GM23248 (cell line): Measurements from ENCODE around the gene NSMCE1. TPM values are rescaled to one million over a fixed set of nuclear protein-coding genes. Genes with fewer than 3 reads are reported as not detected.

ENCODE experiments used
- DNase-seq: peaks from one replicate; pipeline ENCODE4 v3.0.0-alpha.2; 2015
- H2AFZ ChIP-seq: fragments of 200-600 bp; sonication (generic); 2 replicates; pipeline ENCODE4 v1.6.1; 2016; ENCODE audit warnings: antibody characterized with exemption
- H3F3A ChIP-seq: fragments of 200-600 bp; sonication (generic); 2 replicates; pipeline ENCODE4 v1.6.1; 2016; ENCODE audit warnings: mild to moderate bottlenecking, antibody characterized with exemption, mixed run types; ENCODE audit not compliant: insufficient read depth
- H3K27ac ChIP-seq: fragments of 200-600 bp; sonication (generic); 2 replicates; pipeline ENCODE4 v1.5.1; 2016; ENCODE audit warnings: mild to moderate bottlenecking
- H3K27me3 ChIP-seq: fragments of 200-600 bp; sonication (generic); replicated peaks from 2 replicates; pipeline ENCODE4 v1.6.1; 2016; ENCODE audit warnings: mild to moderate bottlenecking; ENCODE audit not compliant: insufficient read depth
- H3K36me3 ChIP-seq: fragments of 200-600 bp; sonication (generic); 2 replicates; pipeline ENCODE4 v1.6.1; 2016; ENCODE audit warnings: low read depth, mild to moderate bottlenecking
- H3K4me1 ChIP-seq: fragments of 200-600 bp; sonication (generic); 2 replicates; pipeline ENCODE4 v1.6.1; 2016; ENCODE audit warnings: mild to moderate bottlenecking; ENCODE audit not compliant: insufficient read depth
- H3K4me2 ChIP-seq: fragments of 200-600 bp; sonication (generic); one replicate; pipeline ENCODE4 v1.6.1; 2016; ENCODE audit warnings: mild to moderate bottlenecking; ENCODE audit not compliant: unreplicated experiment
- H3K4me3 ChIP-seq: fragments of 200-600 bp; sonication (generic); 2 replicates; pipeline ENCODE4 v1.5.1; 2016; ENCODE audit warnings: mild to moderate bottlenecking
- H3K79me2 ChIP-seq: fragments of 200-600 bp; sonication (generic); 2 replicates; pipeline ENCODE4 v1.6.1; 2016; ENCODE audit warnings: mild to moderate bottlenecking; ENCODE audit not compliant: insufficient read depth
- H3K9ac ChIP-seq: fragments of 200-600 bp; sonication (generic); 2 replicates; pipeline ENCODE4 v1.6.1; 2016; ENCODE audit warnings: mild to moderate bottlenecking
- H3K9me2 ChIP-seq: fragments of 200-600 bp; sonication (generic); 2 replicates; pipeline ENCODE4 v1.6.1; 2016; ENCODE audit warnings: mixed run types, mild to moderate bottlenecking, moderate library complexity; ENCODE audit not compliant: insufficient read depth
- H3K9me3 ChIP-seq: fragments of 200-600 bp; sonication (generic); one replicate; pipeline ENCODE4 v1.6.1; 2017; ENCODE audit warnings: low read depth
- H4K20me1 ChIP-seq: fragments of 200-600 bp; sonication (generic); 2 replicates; pipeline ENCODE4 v1.6.0; 2016; ENCODE audit not compliant: insufficient read depth
- EZH2 ChIP-seq: fragments of 200-600 bp; sonication (generic); IDR thresholded peaks from 2 replicates; pipeline ENCODE4 v1.6.1; 2018; ENCODE audit warnings: antibody characterized with exemption, mild to moderate bottlenecking; ENCODE audit not compliant: insufficient read depth, poor library complexity, severe bottlenecking
- EZH2phosphoT487 ChIP-seq: fragments of 200-600 bp; sonication (generic); IDR thresholded peaks from 2 replicates; pipeline ENCODE4 v1.6.1; 2018; ENCODE audit warnings: antibody characterized with exemption, moderate library complexity, mild to moderate bottlenecking, low read depth; ENCODE audit not compliant: insufficient read depth
- WGBS, 2 experiments: methylation state at CpG; one replicate each; pipeline ENCODE4 v1.1.6; 2015 to 2017; ENCODE audit warnings: low lambda C conversion rate in 2 of 2, low coverage in 1 of 2; ENCODE audit errors: missing lambda C conversion rate in 2 of 2; 5-methylcytosine and 5-hydroxymethylcytosine counted together
- in situ Hi-C: fragments of 300-500 bp; cut with MboI; formaldehyde crosslinking; loops from 2 replicates; pipeline ENCODE4 v1.15.0; 2020
- polyA plus RNA-seq: library from polyadenylated mRNA; unstranded; fragments of >200 nt; fragmentation: Nextera tagmentation; extraction: Ambion mirVana; gene quantifications from 2 replicates; pipeline ENCODE4 v1.2.1, GENCODE V29; 2016
- total RNA-seq: library from RNA; depleted of rRNA; stranded (reverse); fragments of >200 nt; shearing (Covaris generic); gene quantifications from 2 replicates; pipeline ENCODE4 v1.2.3, GENCODE V29; 2014; rRNA removed

Gene NSMCE1
- total and polyA plus RNA-seq, 2 experiments from 2014 or later: 69.3 to 107 TPM

DNA sequence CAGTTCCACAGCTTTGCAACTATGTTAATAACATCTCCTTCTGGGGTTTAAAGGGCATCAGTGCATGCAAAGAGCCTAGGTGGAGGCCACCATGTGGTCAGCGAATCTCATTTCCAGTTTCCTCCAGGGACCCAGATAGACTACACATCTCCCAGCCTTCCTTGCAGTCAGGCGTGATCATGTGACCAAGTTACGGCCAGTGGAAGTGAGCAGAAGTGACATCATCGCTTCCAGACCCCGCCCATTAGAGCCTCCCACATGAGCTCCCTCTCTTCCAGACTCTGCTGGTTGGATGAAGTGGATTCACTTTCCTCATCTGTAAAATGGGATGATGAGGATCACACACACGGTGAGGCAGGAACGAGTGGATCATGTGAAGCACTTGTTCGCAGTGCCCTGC, 92.7 kb downstream of the NSMCE1 start:
- 98 to 99% methylated on average over 8 of the region's 8 CpGs for WGBS, 2 experiments
- Histone ChIP-seq H4K20me1 (no peaks in the 10 kb centered on the region), H3K9me2 (no peaks in the 10 kb centered on the region), H3K27me3 (no peaks in the 10 kb centered on the region), H3K4me1 (peaks cover 39% of the 10 kb centered on the region), H3K9me3 (no peaks in the 10 kb centered on the region), H2AFZ (no peak overlapping the region), H3F3A (peaks cover 19% of the 10 kb centered on the region), H3K27ac (peak overlapping the region; percentile 96), H3K36me3 (no peaks in the 10 kb centered on the region), H3K79me2 (no peaks in the 10 kb centered on the region), H3K4me2 (no peak overlapping the region), H3K9ac (no peak overlapping the region), H3K4me3 (no peak overlapping the region)
- in situ Hi-C loops: no loop called here
- peak; percentile 18 for DNase-seq
- TF ChIP-seq EZH2 (no peak), EZH2phosphoT487 (no peak)

Other genes with a start within 250 kb of the NSMCE1 start
- gene C16orf82, start 201.8 kb downstream of the NSMCE1 start, total RNA-seq: not detected in 2 replicates
- gene C16orf82, start 201.8 kb downstream of the NSMCE1 start, polyA plus RNA-seq: not detected in 2 replicates
- gene KDM8, start 65.2 kb downstream of the NSMCE1 start, total RNA-seq: 1.8 and 2.5 TPM in 2 replicates
- 2.2 and 3.5 TPM in 2 replicates for gene KDM8, start 65.2 kb downstream of the NSMCE1 start, polyA plus RNA-seq
- gene IL4R, start 45.2 kb upstream of the NSMCE1 start, total RNA-seq: 17.7 and 18.5 TPM in 2 replicates
- gene IL4R, start 45.2 kb upstream of the NSMCE1 start, polyA plus RNA-seq: 11.3 and 11.7 TPM in 2 replicates
- 0.76 and 1.5 TPM in 2 replicates for gene IL21R, start 133.4 kb upstream of the NSMCE1 start, total RNA-seq
- 0.90 and 1.2 TPM in 2 replicates for gene IL21R, start 133.4 kb upstream of the NSMCE1 start, polyA plus RNA-seq